Endodermal cell (in vitro differentiated cells): Measurements from ENCODE around the gene MRGPRD. TPM values are rescaled to one million over a fixed set of nuclear protein-coding genes. Genes with fewer than 3 reads are reported as not detected.
A peak's percentile ranks its signal among the peaks of the same experiment; 100 is the strongest.

ENCODE experiments used
- DNase-seq: peaks from one replicate; pipeline ENCODE4 v3.0.0-alpha.2; 2017
- H3K27ac ChIP-seq: 2 replicates; pipeline ENCODE4 v1.5.1; 2013; ENCODE audit warnings: mild to moderate bottlenecking, low read depth, low read length, moderate library complexity
- H3K27me3 ChIP-seq: 2 replicates; pipeline ENCODE4 v1.6.1; 2013; ENCODE audit warnings: mild to moderate bottlenecking, low read length, moderate library complexity; ENCODE audit not compliant: insufficient read depth, control insufficient read depth, poor library complexity, severe bottlenecking
- H3K36me3 ChIP-seq: 2 replicates; pipeline ENCODE4 v1.7.0; 2013; ENCODE audit warnings: mild to moderate bottlenecking, low read length, moderate library complexity; ENCODE audit not compliant: control insufficient read depth, insufficient read depth
- H3K4me1 ChIP-seq: one replicate; pipeline ENCODE4 v1.7.0; 2013; ENCODE audit warnings: low read length; ENCODE audit not compliant: control insufficient read depth, insufficient read depth
- H3K4me3 ChIP-seq: 2 replicates; pipeline ENCODE4 v1.5.1; 2013; ENCODE audit warnings: mild to moderate bottlenecking, low read length, moderate library complexity
- H3K9ac ChIP-seq: 2 replicates; pipeline ENCODE4 v1.6.1; 2013; ENCODE audit warnings: mild to moderate bottlenecking, low read length, moderate library complexity; ENCODE audit not compliant: poor library complexity, severe bottlenecking; ENCODE audit errors: extremely low read depth
- H3K9me3 ChIP-seq: 2 replicates; pipeline ENCODE4 v1.6.1; 2013; ENCODE audit warnings: mild to moderate bottlenecking, low read length, moderate library complexity; ENCODE audit not compliant: control insufficient read depth
- H3K27ac Mint-ChIP-seq: 2 replicates; pipeline ENCODE4 v1.8.0; 2020; ENCODE audit warnings: mixed read lengths
- H3K27me3 Mint-ChIP-seq: 2 replicates; pipeline ENCODE4 v1.8.0; 2021; ENCODE audit warnings: mild to moderate bottlenecking, mixed read lengths; ENCODE audit not compliant: insufficient read depth
- H3K36me3 Mint-ChIP-seq: 2 replicates; pipeline ENCODE4 v1.8.0; 2020; ENCODE audit warnings: low read depth, mixed read lengths
- H3K4me1 Mint-ChIP-seq: 2 replicates; pipeline ENCODE4 v1.8.0; 2020; ENCODE audit warnings: mixed read lengths
- H3K4me3 Mint-ChIP-seq: 2 replicates; pipeline ENCODE4 v1.8.0; 2020; ENCODE audit warnings: mild to moderate bottlenecking, moderate library complexity, mixed read lengths
- H3K9me3 Mint-ChIP-seq: 2 replicates; pipeline ENCODE4 v1.8.0; 2020; ENCODE audit warnings: mild to moderate bottlenecking, mixed read lengths
- WGBS, 2 experiments: methylation state at CpG; one replicate each; pipeline versions ENCODE4 v1.1.5 to v1.1.7; 2013; ENCODE audit warnings: missing lambda C conversion rate in 2 of 2, mixed read lengths in 1 of 2; ENCODE audit not compliant: insufficient coverage in 1 of 2, insufficient read length in 1 of 2; 5-methylcytosine and 5-hydroxymethylcytosine counted together
- total RNA-seq, 2 donors: library from RNA; stranded (reverse); fragmentation: NEBNext Ultra II Directional in 1 of 2; extraction: Animal tissue kit (Norgen Biotek cat#: 25700) in 1 of 2; gene quantifications; 2 replicates in 1 of 2; 3 replicates in 1 of 2; pipeline ENCODE4 v1.2.1, GENCODE V29; 2021
- TF ChIP-seq, protein P1 (sequence below): fragments of 200-600 bp; sonication (generic); conservative IDR thresholded peaks from 2 replicates; pipeline ENCODE4 v1.5.0; 2021; ENCODE audit warnings: antibody characterized with exemption, mild to moderate bottlenecking

Gene MRGPRD
- total RNA-seq, 2 donors from 2014 or later, result not detected

GRCh38 chr11:68968306-68969250 is 12.2 kb downstream of the MRGPRD start:
- Mint-ChIP-seq H3K36me3 (no peaks in the 10 kb centered on the region), H3K27me3 (no peaks in the 10 kb centered on the region), H3K27ac (no peak overlapping the region), H3K4me1 (no peaks in the 10 kb centered on the region), H3K9me3 (no peaks in the 10 kb centered on the region), H3K4me3 (no peak overlapping the region)
- 86 to 89% methylated on average over 23 to 29 of the region's 29 CpGs for WGBS, 2 experiments
- H3K36me3 ChIP-seq, result no peaks in the 10 kb centered on the region
- H3K9ac ChIP-seq, result no peak overlapping the region
- no peak overlapping the region for H3K4me3 ChIP-seq
- H3K27me3 ChIP-seq, result no peaks in the 10 kb centered on the region
- no peak for DNase-seq
- no peaks in the 10 kb centered on the region for H3K4me1 ChIP-seq
- H3K9me3 ChIP-seq, result peaks cover 3% of the 10 kb centered on the region
- TF ChIP-seq, protein P1, sequence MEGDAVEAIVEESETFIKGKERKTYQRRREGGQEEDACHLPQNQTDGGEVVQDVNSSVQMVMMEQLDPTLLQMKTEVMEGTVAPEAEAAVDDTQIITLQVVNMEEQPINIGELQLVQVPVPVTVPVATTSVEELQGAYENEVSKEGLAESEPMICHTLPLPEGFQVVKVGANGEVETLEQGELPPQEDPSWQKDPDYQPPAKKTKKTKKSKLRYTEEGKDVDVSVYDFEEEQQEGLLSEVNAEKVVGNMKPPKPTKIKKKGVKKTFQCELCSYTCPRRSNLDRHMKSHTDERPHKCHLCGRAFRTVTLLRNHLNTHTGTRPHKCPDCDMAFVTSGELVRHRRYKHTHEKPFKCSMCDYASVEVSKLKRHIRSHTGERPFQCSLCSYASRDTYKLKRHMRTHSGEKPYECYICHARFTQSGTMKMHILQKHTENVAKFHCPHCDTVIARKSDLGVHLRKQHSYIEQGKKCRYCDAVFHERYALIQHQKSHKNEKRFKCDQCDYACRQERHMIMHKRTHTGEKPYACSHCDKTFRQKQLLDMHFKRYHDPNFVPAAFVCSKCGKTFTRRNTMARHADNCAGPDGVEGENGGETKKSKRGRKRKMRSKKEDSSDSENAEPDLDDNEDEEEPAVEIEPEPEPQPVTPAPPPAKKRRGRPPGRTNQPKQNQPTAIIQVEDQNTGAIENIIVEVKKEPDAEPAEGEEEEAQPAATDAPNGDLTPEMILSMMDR, result peak; percentile 41
- no peak overlapping the region for H3K27ac ChIP-seq

GRCh38 chr11:68966894-68967780 is 13.6 kb downstream of the MRGPRD start:
- Histone ChIP-seq H3K27ac (no peak overlapping the region), H3K36me3 (no peaks in the 10 kb centered on the region), H3K4me3 (no peak overlapping the region), H3K9me3 (peaks cover 3% of the 10 kb centered on the region), H3K4me1 (no peaks in the 10 kb centered on the region), H3K9ac (no peak overlapping the region), H3K27me3 (no peaks in the 10 kb centered on the region)
- TF ChIP-seq, protein P1, result no peak
- H3K4me3 Mint-ChIP-seq, result no peak overlapping the region
- no peak for DNase-seq
- H3K27me3 Mint-ChIP-seq, result peaks cover 2% of the 10 kb centered on the region
- H3K9me3 Mint-ChIP-seq, result no peaks in the 10 kb centered on the region
- whole genome bisulfite sequencing, 2 experiments, result 89 to 92% methylated on average over 7 to 9 of the region's 9 CpGs
- H3K27ac Mint-ChIP-seq, result no peak overlapping the region
- no peaks in the 10 kb centered on the region for H3K36me3 Mint-ChIP-seq
- H3K4me1 Mint-ChIP-seq, result no peaks in the 10 kb centered on the region
